Large intestine (tissue), 3 donors: Measurements from ENCODE around the gene OMP. TPM values are rescaled to one million over a fixed set of nuclear protein-coding genes. Genes with fewer than 3 reads are reported as not detected.

Experiments
- DNase-seq, 2 donors: peaks; one replicate each; pipeline versions ENCODE4 v3.0.0 to v3.0.0-alpha.2; 2013
- H3K27ac ChIP-seq: one replicate; pipeline ENCODE4 v1.5.1; 2013; ENCODE audit warnings: low read length
- H3K27me3 ChIP-seq: 2 replicates; pipeline ENCODE4 v1.6.1; 2013; ENCODE audit warnings: low read length; ENCODE audit not compliant: control insufficient read depth, insufficient read depth
- H3K36me3 ChIP-seq: 2 replicates; pipeline ENCODE4 v1.6.1; 2013; ENCODE audit warnings: low read length; ENCODE audit not compliant: control insufficient read depth, insufficient read depth
- H3K4me1 ChIP-seq: one replicate; pipeline ENCODE4 v1.6.1; 2013; ENCODE audit warnings: low read length; ENCODE audit not compliant: control insufficient read depth, insufficient read depth
- H3K4me3 ChIP-seq: one replicate; pipeline ENCODE4 v1.5.1; 2013; ENCODE audit warnings: low read length
- H3K9me3 ChIP-seq: one replicate; pipeline ENCODE4 v1.6.1; 2013; ENCODE audit warnings: mild to moderate bottlenecking, low read depth, low read length, moderate library complexity; ENCODE audit not compliant: control insufficient read depth
- WGBS: methylation state at CpG from one replicate; pipeline ENCODE4 v1.1.5; 2013; ENCODE audit warnings: low lambda C conversion rate; ENCODE audit not compliant: insufficient coverage; 5-methylcytosine and 5-hydroxymethylcytosine counted together
- polyA plus RNA-seq: library from polyadenylated mRNA; unstranded; fragments of 120-200 nt; gene quantifications from one replicate; pipeline ENCODE4 v1.2.1, GENCODE V29; 2013

The OMP gene
- polyA plus RNA-seq, 1 donor, result 1.1 TPM

GRCh38 chr11:77115956-77116355, 13.3 kb downstream of the OMP start:
- no peaks in the 10 kb centered on the region for H3K4me1 ChIP-seq
- H3K27me3 ChIP-seq, result no peaks in the 10 kb centered on the region
- H3K4me3 ChIP-seq, result no peak overlapping the region
- DNase-seq, result no peak
- H3K36me3 ChIP-seq, result peaks cover 75% of the 10 kb centered on the region
- H3K27ac ChIP-seq, result no peak overlapping the region
- WGBS, result no CpG with 5 or more reads among the region's 15 CpGs
- no peaks in the 10 kb centered on the region for H3K9me3 ChIP-seq

- Histone ChIP-seq H3K27ac (no peak overlapping the region), H3K27me3 (no peaks in the 10 kb centered on the region), H3K4me1 (no peaks in the 10 kb centered on the region), H3K36me3 (peaks cover 84% of the 10 kb centered on the region), H3K4me3 (no peak overlapping the region), H3K9me3 (no peaks in the 10 kb centered on the region)
- DNase-seq, result no peak
- no CpG with 5 or more reads among the region's 7 CpGs for WGBS
These were observed 14.9 kb downstream of the OMP start for GRCh38 chr11:77117492-77117891.

GRCh38 chr11:77118086-77118485, 15.4 kb downstream of the OMP start:
- Histone ChIP-seq H3K36me3 (peaks cover 86% of the 10 kb centered on the region), H3K9me3 (no peaks in the 10 kb centered on the region), H3K27me3 (no peaks in the 10 kb centered on the region), H3K4me3 (no peak overlapping the region), H3K27ac (no peak overlapping the region), H3K4me1 (no peaks in the 10 kb centered on the region)
- no CpG with 5 or more reads among the region's 17 CpGs for WGBS
- DNase-seq, result no peak

GRCh38 chr11:77118971-77119370, 16.3 kb downstream of the OMP start:
- Histone ChIP-seq H3K4me1 (no peaks in the 10 kb centered on the region), H3K27ac (no peak overlapping the region), H3K4me3 (no peak overlapping the region), H3K9me3 (no peaks in the 10 kb centered on the region), H3K36me3 (peaks cover 93% of the 10 kb centered on the region), H3K27me3 (no peaks in the 10 kb centered on the region)
- DNase-seq, result no peak
- no CpG with 5 or more reads among the region's 12 CpGs for WGBS

GRCh38 chr11:77119531-77119936, 16.9 kb downstream of the OMP start:
- Histone ChIP-seq H3K4me3 (no peak overlapping the region), H3K36me3 (peaks cover 93% of the 10 kb centered on the region)
- no CpG with 5 or more reads among the region's 9 CpGs for whole genome bisulfite sequencing

GRCh38 chr11:77120571-77120970, 17.9 kb downstream of the OMP start:
- no peak overlapping the region for H3K27ac ChIP-seq
- H3K27me3 ChIP-seq, result no peaks in the 10 kb centered on the region
- no peaks in the 10 kb centered on the region for H3K9me3 ChIP-seq
- H3K36me3 ChIP-seq, result peaks cover 89% of the 10 kb centered on the region
- DNase-seq, result no peak
- 93% methylated on average over 3 of the region's 19 CpGs for WGBS
- no peaks in the 10 kb centered on the region for H3K4me1 ChIP-seq
- H3K4me3 ChIP-seq, result no peak overlapping the region

More at GRCh38 chr11:77119531-77119936, 16.9 kb downstream of the OMP start:
- no peaks in the 10 kb centered on the region for H3K27me3 ChIP-seq
- no peak overlapping the region for H3K27ac ChIP-seq
- no peaks in the 10 kb centered on the region for H3K4me1 ChIP-seq
- no peak for DNase-seq
- H3K9me3 ChIP-seq, result no peaks in the 10 kb centered on the region

GRCh38 chr11:77121096-77121640, 18.5 kb downstream of the OMP start:
- H3K27ac ChIP-seq, result no peak overlapping the region
- no peak for DNase-seq
- H3K27me3 ChIP-seq, result no peaks in the 10 kb centered on the region
- no peak overlapping the region for H3K4me3 ChIP-seq
- no peaks in the 10 kb centered on the region for H3K4me1 ChIP-seq
- no peaks in the 10 kb centered on the region for H3K9me3 ChIP-seq
- H3K36me3 ChIP-seq, result peaks cover 85% of the 10 kb centered on the region
- WGBS, result no CpG with 5 or more reads among the region's 10 CpGs

GRCh38 chr11:77121876-77122575, 19.4 kb downstream of the OMP start:
- Histone ChIP-seq H3K4me3 (no peak overlapping the region), H3K9me3 (no peaks in the 10 kb centered on the region), H3K27ac (no peak overlapping the region), H3K4me1 (peaks cover 3% of the 10 kb centered on the region), H3K36me3 (peaks cover 77% of the 10 kb centered on the region), H3K27me3 (no peaks in the 10 kb centered on the region)
- DNase-seq, result no peak
- no CpG with 5 or more reads among the region's 8 CpGs for WGBS

GRCh38 chr11:77122576-77123212, 20.1 kb downstream of the OMP start:
- Histone ChIP-seq H3K4me1 (peaks cover 7% of the 10 kb centered on the region), H3K27ac (no peak overlapping the region), H3K27me3 (no peaks in the 10 kb centered on the region), H3K9me3 (no peaks in the 10 kb centered on the region), H3K4me3 (no peak overlapping the region), H3K36me3 (peaks cover 70% of the 10 kb centered on the region)
- DNase-seq, result no peak
- no CpG with 5 or more reads among the region's 7 CpGs for WGBS

- H3K9me3 ChIP-seq, result no peaks in the 10 kb centered on the region
- H3K4me1 ChIP-seq, result peaks cover 7% of the 10 kb centered on the region
- no CpG with 5 or more reads among the region's 8 CpGs for WGBS
- no peaks in the 10 kb centered on the region for H3K27me3 ChIP-seq
- no peak overlapping the region for H3K27ac ChIP-seq
- DNase-seq, result no peak
- H3K36me3 ChIP-seq, result peaks cover 61% of the 10 kb centered on the region
- H3K4me3 ChIP-seq, result no peak overlapping the region
These were observed 21.0 kb downstream of the OMP start for GRCh38 chr11:77123591-77123990.
